Spleen (tissue), 11 donors: ENCODE measurements around the gene DCAF8L2. TPM values are rescaled to one million over a fixed set of nuclear protein-coding genes. Genes with fewer than 3 reads are reported as not detected.

ENCODE experiments used
- DNase-seq: peaks from one replicate; pipeline ENCODE4 v3.0.0-alpha.2; 2020
- H3K27ac ChIP-seq, 8 donors: fragments of 200-600 bp; sonication (generic) in 7 of 8; 1 replicate in 4 of 8; 2 replicates in 4 of 8; pipeline versions ENCODE4 v1.5.0 to v1.8.0; 2016 to 2021; ENCODE audit warnings: inconsistent platforms in 4 of 8, mild to moderate bottlenecking in 4 of 8, moderate library complexity in 1 of 8
- H3K27me3 ChIP-seq, 7 donors: fragments of 200-600 bp; sonication (generic) in 6 of 7; replicated peaks in 1 of 7; 1 replicate in 4 of 7; 2 replicates in 3 of 7; pipeline versions ENCODE4 v1.5.0 to v1.8.0; 2016 to 2021; ENCODE audit warnings: inconsistent platforms in 3 of 7, mild to moderate bottlenecking in 1 of 7
- H3K36me3 ChIP-seq, 6 donors: fragments of 200-600 bp; sonication (generic) in 5 of 6; 1 replicate in 4 of 6; 2 replicates in 2 of 6; pipeline versions ENCODE4 v1.5.0 to v1.8.0; 2016 to 2021; ENCODE audit warnings: inconsistent platforms in 2 of 6
- H3K4me1 ChIP-seq, 6 donors: fragments of 200-600 bp; sonication (generic) in 5 of 6; 1 replicate in 3 of 6; 2 replicates in 3 of 6; pipeline versions ENCODE4 v1.5.0 to v1.8.0; 2016 to 2021; ENCODE audit warnings: inconsistent platforms in 3 of 6
- H3K4me3 ChIP-seq, 8 donors: fragments of 200-600 bp; sonication (generic) in 7 of 8; 1 replicate in 4 of 8; 2 replicates in 4 of 8; pipeline versions ENCODE4 v1.5.0 to v1.8.0; 2016 to 2021; ENCODE audit warnings: inconsistent platforms in 4 of 8, mild to moderate bottlenecking in 4 of 8, moderate library complexity in 2 of 8
- H3K9me3 ChIP-seq, 8 donors: fragments of 200-600 bp; sonication (generic) in 7 of 8; 1 replicate in 4 of 8; 2 replicates in 4 of 8; pipeline versions ENCODE4 v1.5.0 to v1.8.0; 2016 to 2021; ENCODE audit warnings: inconsistent platforms in 4 of 8
- CTCF ChIP-seq, 11 experiments: fragments of 200-600 bp in 7 of 11; fragments of 450-650 bp in 4 of 11; sonication (generic) in 4 of 11; IDR thresholded peaks in 8 of 11; conservative IDR thresholded peaks in 3 of 11; 1 replicate in 7 of 11; 2 replicates in 4 of 11; pipeline versions ENCODE4 v1.4.0 to v1.8.0; 2016 to 2021; ENCODE audit warnings: antibody characterized with exemption in 11 of 11, inconsistent platforms in 4 of 11, mild to moderate bottlenecking in 1 of 11
- POLR2A ChIP-seq, 3 donors: fragments of 450-650 bp; IDR thresholded peaks; one replicate each; pipeline ENCODE4 v1.5.1; 2017; ENCODE audit warnings: antibody characterized with exemption in 3 of 3, mild to moderate bottlenecking in 1 of 3
- POLR2AphosphoS5 ChIP-seq, 3 donors: sonication (generic); formaldehyde crosslinking; IDR thresholded peaks; one replicate each; pipeline ENCODE4 v1.5.1; 2017; ENCODE audit warnings: antibody characterized with exemption in 3 of 3
- WGBS, 5 donors: extraction: QIAGEN DNeasy Blood & Tissue Kit in 3 of 5; methylation state at CpG; one replicate each; pipeline versions ENCODE4 v1.1.5 to v1.1.7; 2013 to 2018; 5-methylcytosine and 5-hydroxymethylcytosine counted together
- intact Hi-C: fragments of 100-400 bp; cut with DNase I; formaldehyde crosslinking; loops from one replicate; pipeline ENCODE4 v1.15.0; 2023; ENCODE audit warnings: low total_unique reads
- polyA plus RNA-seq, 3 donors: library from polyadenylated mRNA; stranded (reverse); fragments of 200-250 nt; gene quantifications; one replicate each; pipeline ENCODE4 v1.2.1, GENCODE V29; 2013
- total RNA-seq, 7 donors: library from RNA; depleted of rRNA in 3 of 7; stranded (reverse); fragments of >200 nt in 3 of 7; fragmentation: NEBNext Ultra II Directional in 4 of 7; extraction: Animal tissue kit (Norgen Biotek cat#: 25700) in 4 of 7; gene quantifications; one replicate each; pipeline versions ENCODE4 v1.1.0 to v1.2.1, GENCODE V29; 2016 to 2021
- donor health status: healthy with polysubstance abuse.
- donor health status: DM: no; HTN: no; CAD: no; lungs with moderate emphysema.
- donor health status: DM: no; HTN: no; CAD: no.
- donor health status: Bipolar disorder and iron deficiency.
- donor health status: healthy.
- donor health status: DM: no; HTN: no; CAD: no.
- donor health status: DM: yes; HTN: yes; CAD: no.

Gene DCAF8L2
- total and polyA plus RNA-seq, 10 donors = not detected

GRCh38 chrX:27671234-27671633, 81.1 kb downstream of the DCAF8L2 start:
- intact Hi-C loops = no loop called here
- Histone ChIP-seq H3K27me3 (no peaks in the 10 kb centered on the region), H3K4me1 (no peaks in the 10 kb centered on the region), H3K4me3 (no peak overlapping the region), H3K36me3 (no peaks in the 10 kb centered on the region), H3K27ac (no peak overlapping the region), H3K9me3 (no peaks in the 10 kb centered on the region)
- no peak for DNase-seq
- WGBS, 5 donors = 66 to 83% (median 73%) methylated on average over 2 of the region's 2 CpGs
- TF ChIP-seq CTCF (IDR thresholded peaks at IDR 0.05 in 8 of 11, conservative IDR thresholded peaks at IDR 0.05 in 3 of 11) (no peak), POLR2A (IDR thresholded peaks at IDR 0.05) (no peak), POLR2AphosphoS5 (IDR thresholded peaks at IDR 0.05) (no peak)

DNA sequence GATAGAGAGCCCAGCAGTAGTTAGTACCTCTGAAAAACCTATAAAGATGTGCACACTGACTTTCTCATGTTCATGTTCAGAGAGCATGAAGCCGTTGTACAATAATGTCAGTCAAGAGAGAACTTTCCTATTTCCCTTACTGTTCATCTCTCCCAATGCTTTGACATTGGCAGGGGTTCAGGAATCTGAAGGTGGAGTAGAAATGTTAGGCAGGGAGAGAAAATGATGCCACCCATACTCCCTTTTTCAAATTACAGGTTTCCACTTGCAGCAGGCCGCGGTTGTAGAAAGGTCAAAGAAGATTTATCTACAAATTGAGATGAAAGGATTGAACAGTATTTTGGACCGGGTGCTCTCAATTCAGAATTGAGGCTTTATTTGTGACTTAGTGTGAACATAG, 84.3 kb downstream of the DCAF8L2 start:
- WGBS, 5 donors = 84 to 95% (median 90%) methylated on average over 4 of the region's 4 CpGs
- H3K27me3 ChIP-seq = no peaks in the 10 kb centered on the region
- H3K36me3 ChIP-seq = no peaks in the 10 kb centered on the region
- no peaks in the 10 kb centered on the region for H3K9me3 ChIP-seq
- H3K4me3 ChIP-seq = no peak overlapping the region
- TF ChIP-seq POLR2AphosphoS5 (IDR thresholded peaks at IDR 0.05) (no peak), POLR2A (IDR thresholded peaks at IDR 0.05) (no peak), CTCF (IDR thresholded peaks at IDR 0.05 in 8 of 11, conservative IDR thresholded peaks at IDR 0.05 in 3 of 11) (no peak)
- H3K4me1 ChIP-seq = no peaks in the 10 kb centered on the region
- intact Hi-C loops = no loop called here
- no peak for DNase-seq
- no peak overlapping the region for H3K27ac ChIP-seq

GRCh38 chrX:27675493-27675892, 85.3 kb downstream of the DCAF8L2 start:
- WGBS, 5 donors = 80 to 100% (median 93%) methylated on average over 1 of the region's 1 CpG
- TF ChIP-seq POLR2AphosphoS5 (IDR thresholded peaks at IDR 0.05) (no peak), CTCF (IDR thresholded peaks at IDR 0.05 in 8 of 11, conservative IDR thresholded peaks at IDR 0.05 in 3 of 11) (no peak), POLR2A (IDR thresholded peaks at IDR 0.05) (no peak)

GRCh38 chrX:27679281-27679680, 89.1 kb downstream of the DCAF8L2 start:
- Histone ChIP-seq H3K9me3 (no peaks in the 10 kb centered on the region), H3K27me3 (no peaks in the 10 kb centered on the region), H3K4me1 (no peaks in the 10 kb centered on the region), H3K27ac (no peak overlapping the region), H3K4me3 (no peak overlapping the region), H3K36me3 (no peaks in the 10 kb centered on the region)
- intact Hi-C loops = no loop called here
- DNase-seq = no peak
- no peak for TF ChIP-seq POLR2A (IDR thresholded peaks at IDR 0.05)
- TF ChIP-seq CTCF (IDR thresholded peaks at IDR 0.05 in 8 of 11, conservative IDR thresholded peaks at IDR 0.05 in 3 of 11) = no peak
- no peak for TF ChIP-seq POLR2AphosphoS5 (IDR thresholded peaks at IDR 0.05)
- WGBS, 5 donors = 50 to 85% (median 73%) methylated on average over 1 of the region's 1 CpG

More at GRCh38 chrX:27675493-27675892, 85.3 kb downstream of the DCAF8L2 start:
- Histone ChIP-seq H3K36me3 (no peaks in the 10 kb centered on the region), H3K4me1 (no peaks in the 10 kb centered on the region), H3K9me3 (no peaks in the 10 kb centered on the region), H3K27ac (no peak overlapping the region), H3K27me3 (no peaks in the 10 kb centered on the region), H3K4me3 (no peak overlapping the region)
- intact Hi-C loops = no loop called here
- DNase-seq = no peak
